HG02970 (cell line): ENCODE data around the gene MYO16.

Source experiments
- ATAC-seq: cut with Tn5 transposase; IDR thresholded peaks from one replicate; pipeline ENCODE4 v1.9.1; 2021; ENCODE audit warnings: mild to moderate bottlenecking, moderate library complexity, moderate number of reproducible peaks; ENCODE audit not compliant: unreplicated experiment, low FRiP score

Gene MYO16

DNA sequence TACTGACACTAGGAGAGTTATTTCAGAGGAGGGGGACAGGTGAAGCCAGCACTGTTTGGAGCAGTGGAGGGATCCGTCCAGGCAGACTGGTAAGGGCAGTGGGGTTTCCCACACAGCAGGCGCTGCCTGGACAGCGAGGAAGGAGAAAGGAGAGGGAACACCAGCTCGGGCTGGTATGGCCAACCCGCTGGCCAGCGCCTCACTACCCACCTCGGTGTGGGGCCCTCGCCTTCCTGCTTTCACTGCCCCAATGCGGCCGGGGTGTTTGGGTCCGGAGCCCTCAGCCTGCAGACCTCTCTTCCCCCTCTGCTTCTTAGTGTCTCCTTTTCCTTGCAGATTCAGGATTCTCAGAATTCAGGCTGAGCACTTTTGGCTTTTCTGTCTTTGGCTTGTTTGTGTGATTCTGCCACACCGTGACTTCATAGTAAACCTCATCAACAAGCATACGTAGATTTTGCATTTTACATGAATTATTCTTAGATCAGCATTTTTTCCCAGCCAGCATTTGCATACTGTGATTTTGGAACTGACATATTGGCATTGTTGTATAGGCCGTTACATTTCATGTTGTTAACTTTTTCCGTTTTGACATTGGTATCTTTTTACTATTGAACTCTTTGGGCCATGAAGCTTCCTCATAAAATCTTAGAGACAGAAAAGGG, 294.1 kb downstream of the MYO16 start:
- no peak for ATAC-seq

DNA sequence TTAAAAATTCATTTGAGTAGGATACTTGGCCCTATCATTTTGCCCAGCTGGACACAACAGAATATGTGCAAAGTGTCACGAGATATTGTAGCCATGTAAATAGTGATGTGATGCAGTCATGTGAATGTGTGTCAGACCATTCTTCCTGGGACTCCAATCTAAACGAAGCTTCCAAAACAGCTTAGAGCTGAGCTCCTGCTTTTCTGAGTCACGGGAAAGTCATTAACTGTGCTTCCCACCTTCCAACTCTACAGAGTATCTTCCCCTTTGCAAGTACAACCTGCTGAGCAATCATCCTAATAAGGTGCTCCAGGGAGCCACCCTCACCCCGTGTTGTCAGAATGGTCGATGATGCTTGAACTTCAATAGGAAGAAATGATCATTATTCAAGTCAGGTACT, 294.7 kb downstream of the MYO16 start:
- ATAC-seq: no peak

DNA sequence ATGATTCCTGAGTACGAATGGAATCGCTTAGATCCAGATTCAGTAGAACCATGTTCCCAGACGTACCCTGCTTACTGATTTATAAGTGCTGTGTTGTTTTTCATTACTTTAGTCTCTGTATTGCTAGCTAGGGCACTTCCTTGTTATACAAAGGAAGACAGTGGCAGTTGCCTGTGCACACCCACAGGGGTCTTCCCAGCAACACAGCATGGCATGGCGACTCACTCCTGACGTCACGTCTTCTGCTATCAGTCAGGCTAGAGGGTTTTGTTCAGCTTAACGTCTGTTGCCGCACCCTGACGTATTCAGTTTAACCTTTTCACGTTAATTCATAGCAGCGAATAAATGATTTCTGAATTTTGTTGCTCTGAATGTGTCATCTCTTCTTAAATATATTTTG, 295.1 kb downstream of the MYO16 start:
- no peak for ATAC-seq

DNA sequence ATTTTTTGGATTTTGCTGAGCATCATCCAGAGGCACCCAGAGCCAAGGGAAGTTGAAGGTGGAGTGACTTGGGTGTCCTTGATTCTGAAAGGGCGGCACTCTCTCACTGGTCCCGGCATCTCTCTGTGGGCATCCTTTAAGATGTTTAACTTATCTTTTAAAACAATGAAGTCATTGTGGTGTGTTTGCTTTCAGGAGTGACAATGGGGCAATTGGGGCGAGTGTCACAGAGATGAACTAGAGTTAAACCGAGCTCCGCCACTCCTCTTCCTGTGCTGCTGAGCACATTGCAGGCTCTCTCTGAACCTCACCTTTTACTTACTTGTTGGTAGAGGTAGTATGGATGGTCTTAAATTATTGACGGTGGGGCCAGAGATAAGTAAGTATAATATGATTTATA, 295.7 kb downstream of the MYO16 start:
- ATAC-seq: no peak

DNA sequence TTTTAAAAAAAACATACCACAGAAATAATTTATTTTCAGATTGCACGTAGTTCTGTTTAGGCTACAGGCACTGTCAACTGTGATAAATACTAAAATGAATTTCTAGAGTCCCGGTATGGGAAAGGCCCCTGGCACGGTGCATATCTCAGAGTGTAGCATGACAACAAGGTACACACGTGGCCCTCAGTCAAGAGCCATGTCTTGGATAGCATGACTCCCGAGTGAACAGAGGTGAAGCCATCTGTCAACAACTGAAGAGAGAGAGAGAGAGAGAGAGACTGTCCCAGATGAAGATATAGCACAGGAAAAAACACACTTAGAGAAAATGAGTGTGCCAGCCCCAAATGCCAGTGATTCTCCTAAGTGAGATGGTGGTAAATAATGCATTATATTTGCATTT, 297.5 kb downstream of the MYO16 start:
- no peak for ATAC-seq

DNA sequence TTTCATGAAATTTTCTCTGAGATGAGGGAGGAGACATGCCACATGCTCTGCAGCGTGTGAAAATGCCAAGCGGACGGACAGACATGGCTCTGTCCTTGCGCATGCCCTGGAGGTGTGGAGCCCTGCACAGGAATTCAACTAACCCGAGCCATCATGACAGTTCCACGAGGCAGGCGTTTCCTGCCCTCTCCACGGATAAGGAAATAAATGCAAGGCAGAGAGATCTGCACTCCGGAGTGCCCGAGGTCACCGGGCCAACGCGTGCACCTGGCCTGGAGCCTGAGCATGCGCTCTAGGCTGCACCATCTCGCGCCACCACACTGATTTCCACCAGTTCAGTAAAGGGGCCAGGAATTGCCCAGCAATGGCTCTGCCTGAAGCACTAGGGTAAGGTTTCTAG, 298.2 kb downstream of the MYO16 start:
- ATAC-seq: no peak

DNA sequence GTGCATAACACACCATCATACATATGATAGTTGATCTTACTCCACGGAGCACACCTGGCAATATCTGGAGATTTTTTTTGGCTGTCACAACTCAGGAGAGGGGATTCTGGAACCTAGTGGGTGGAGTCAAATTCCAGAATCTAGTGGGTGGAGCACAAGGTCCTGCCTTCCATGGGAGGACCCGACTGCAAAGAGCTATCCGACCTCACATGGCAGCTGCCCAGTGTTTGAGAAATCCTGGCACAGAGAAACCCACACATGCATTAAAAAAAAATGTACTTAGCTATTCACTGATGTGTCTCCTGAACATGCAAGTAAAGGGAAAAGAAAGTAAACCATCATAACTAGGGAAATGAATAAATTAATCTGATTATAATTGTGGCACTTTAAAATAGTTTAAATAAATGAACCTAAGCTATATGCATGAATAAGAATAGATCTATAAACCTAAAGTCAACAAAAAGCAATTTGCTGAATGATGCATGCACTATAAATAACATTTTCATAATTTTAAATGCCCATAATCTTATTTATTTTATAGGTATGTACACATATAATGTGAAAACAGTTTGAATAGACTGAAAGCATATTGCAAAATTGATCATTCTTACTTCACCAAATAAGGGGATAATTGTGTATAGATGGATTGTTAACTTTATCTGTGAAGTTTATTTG, 300.3 kb downstream of the MYO16 start:
- ATAC-seq: no peak

DNA sequence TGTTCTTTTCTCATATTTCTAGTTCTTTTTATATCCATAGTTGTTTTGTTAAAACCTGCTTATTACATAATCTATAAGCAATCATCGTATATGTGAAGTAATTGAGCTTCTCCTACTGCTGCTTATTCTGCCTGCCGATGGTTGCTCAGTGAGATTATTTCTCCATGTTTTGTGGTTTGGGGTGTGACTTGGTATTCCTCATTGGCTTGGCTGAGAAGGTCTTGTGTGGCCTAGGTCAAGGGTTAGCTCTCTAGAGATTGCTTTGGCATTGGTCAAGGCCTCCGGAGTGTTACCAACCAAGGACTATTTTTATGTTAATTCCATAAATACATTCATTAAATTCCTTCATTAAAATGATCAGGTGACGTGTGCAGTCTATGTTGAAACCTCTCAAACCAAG, 302.8 kb downstream of the MYO16 start:
- ATAC-seq: no peak

DNA sequence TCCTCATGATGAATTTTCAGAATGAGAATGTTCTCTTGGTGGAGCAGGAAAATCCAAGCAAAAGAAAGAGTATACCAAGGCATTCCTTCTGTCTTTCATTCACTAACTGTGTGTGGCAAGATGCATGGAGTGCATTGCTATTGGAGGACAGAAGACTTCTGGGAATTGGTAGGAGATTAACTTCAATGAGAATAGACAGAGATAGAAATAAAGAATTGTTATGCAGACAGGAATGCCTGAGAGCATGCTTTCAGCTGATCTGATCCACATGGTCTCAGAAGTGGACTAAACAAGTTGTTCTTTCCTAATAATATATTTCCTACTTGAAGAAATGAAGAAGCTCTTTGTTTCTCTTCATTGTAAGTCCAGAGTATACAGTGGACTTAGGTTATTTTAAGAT, 303.6 kb downstream of the MYO16 start:
- ATAC-seq: no peak

DNA sequence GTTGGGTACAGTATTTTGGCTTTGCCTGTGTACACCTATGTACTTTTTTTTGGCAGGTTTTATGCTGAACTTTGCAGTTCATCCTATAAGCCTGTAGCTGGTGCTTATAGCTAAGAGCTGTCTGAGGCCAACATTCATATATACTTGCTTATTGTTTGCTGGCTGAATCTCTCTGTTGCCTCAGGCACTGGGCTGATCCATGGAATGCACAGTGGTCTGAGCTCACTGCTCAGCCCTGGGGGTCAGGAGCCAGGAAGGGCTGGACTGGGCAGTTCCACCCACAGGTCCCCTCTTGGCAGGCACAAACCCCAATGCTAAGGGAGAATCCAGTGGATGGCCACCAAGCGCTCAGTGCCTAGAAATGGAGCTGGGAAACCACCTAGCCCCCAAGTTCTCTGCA, 308.7 kb downstream of the MYO16 start:
- no peak for ATAC-seq

DNA sequence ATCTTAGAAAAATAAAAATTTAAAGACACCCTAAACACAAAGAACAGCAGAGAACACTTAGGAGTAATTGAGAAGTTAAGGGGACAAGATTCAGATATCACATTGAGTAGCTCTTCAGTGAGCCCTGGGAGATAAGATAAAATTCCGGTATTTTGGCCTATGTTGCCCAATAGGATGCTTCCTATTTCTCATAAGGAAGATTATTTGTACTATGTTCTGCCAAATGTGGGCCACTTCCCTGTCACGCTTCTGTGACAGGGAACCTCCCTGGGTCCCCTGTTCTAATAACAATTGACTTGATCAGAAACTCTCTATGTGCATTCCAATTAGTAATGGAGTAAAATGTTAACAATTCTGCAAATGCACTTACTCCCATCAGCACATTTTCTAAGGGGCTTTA, 310.7 kb downstream of the MYO16 start:
- no peak for ATAC-seq

DNA sequence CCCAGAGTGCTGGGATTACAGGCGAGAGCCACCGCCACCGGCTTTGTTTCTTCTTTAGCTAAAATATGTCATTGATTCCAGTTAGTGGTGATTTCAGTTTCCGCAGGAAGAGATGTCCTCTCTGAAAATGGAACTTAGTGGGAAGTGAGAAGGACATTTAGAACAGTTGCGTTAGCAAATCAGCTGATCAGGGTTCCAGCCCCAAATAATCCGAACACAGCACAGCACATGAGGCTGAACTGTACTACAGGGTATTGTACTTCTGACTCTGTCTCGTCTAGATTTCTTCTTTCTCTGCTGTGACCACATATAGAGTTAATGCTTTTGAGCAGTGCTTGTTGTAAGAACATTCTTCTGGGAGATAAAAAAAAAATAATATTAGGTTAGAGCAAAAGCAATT, 314.4 kb downstream of the MYO16 start:
- no peak for ATAC-seq

DNA sequence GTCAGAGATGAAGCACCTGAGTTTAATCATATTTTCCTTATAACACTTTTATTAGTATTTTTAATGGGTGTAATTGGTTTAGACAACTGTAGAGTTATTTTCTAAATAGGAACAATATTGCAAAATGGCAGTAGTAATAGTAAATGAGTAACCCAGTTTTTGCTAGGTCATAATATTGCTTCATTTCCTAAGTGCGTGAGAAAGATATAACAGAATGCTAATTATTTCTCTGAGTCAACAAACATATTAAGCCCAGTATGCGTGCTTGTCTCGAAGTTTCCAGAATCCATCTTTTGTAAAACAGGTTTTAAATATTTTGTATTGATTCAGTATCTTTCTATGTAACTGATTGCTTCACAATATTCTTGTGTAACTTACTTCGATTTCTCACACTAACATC, 315.3 kb downstream of the MYO16 start:
- no peak for ATAC-seq

DNA sequence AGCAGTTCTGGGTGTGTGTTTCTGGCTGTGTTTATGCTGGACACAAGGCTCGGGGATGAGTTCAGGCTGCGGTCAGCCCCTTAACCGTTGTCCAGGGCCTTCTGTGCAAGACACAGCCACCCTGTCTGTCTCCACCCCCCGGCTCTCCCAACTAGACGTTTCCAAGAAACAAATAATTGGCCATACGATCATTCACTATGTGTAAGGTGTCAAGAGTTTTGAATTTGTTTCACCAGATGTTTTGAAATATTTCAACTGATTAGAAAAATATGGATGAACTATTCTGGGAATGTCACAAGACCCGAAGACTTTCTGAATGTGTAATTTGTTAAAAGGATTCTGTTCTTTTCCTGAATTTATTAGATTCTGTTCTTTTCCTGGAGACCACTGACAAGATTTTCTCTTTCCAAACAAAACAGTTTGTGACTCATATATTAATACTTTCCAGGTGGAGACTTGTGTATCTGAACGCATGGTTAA, 318.2 kb downstream of the MYO16 start:
- ATAC-seq: no peak

DNA sequence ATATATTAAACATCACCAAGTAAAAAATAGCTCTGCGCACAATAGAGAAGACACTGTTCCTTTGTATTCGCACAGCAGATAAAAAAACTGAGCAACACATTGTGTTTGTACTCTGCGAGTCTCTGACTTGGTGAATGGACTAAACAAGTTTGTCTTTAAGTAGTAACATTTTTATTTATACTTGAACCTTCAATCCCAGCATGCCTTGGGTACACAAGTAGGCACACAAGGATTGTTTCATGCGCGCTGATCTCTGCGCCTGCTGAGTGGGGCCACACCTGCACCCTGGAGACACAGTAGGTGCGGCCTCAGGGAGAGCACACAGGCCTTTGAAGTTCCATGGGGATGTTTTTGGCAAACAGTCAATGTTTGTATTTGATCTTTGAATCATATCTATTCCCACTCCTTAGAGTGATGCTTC, 318.9 kb downstream of the MYO16 start:
- no peak for ATAC-seq

DNA sequence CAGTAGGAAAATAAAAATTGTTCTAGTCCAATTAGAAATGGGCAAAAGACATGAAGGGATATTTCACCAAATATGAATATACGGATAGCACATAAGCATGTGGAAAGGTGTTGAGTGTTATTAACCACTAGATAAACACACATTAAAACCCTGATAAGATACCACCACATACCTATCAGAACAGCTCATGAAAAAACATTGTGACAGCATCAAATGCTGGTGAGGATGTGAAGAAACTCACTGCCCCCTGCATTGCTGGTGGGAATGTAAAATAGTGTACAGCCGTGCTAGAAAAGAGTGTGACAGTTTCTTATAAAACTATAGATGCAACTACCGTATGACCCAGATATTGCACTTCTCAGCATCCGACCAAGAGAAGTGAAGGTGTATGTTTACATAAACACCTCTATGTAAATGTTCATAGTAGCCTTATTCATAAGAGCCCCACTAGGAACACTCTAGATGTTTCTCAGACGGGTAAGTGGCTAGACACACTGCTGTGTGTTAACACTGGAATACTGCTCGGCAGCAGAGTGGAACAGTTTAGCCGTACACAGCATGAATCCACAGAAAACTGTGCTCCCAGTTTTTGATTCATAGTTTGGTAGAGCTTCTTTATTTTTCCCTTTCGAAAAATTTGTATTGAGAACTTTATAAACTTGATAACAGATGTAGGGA, 321.1 kb downstream of the MYO16 start:
- no peak for ATAC-seq

DNA sequence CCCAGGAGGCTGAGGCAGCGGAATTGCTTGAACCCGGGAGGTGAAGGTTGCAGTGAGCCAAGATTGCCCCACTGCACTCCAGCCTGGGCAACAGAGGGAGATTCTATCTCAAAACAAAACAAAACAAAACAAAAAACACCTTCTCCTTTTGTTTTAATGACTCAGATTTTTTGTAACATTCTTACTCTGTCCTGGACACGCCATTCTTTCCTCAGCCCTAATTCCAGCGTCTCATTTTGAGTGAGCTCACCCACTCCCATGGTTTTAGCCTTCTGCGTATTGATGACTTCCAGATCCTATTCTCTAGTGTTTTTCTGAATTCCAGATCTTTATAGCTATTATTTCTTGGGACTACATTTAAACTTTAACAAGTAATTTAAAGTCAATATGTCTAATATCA, 326.3 kb downstream of the MYO16 start:
- no peak for ATAC-seq

DNA sequence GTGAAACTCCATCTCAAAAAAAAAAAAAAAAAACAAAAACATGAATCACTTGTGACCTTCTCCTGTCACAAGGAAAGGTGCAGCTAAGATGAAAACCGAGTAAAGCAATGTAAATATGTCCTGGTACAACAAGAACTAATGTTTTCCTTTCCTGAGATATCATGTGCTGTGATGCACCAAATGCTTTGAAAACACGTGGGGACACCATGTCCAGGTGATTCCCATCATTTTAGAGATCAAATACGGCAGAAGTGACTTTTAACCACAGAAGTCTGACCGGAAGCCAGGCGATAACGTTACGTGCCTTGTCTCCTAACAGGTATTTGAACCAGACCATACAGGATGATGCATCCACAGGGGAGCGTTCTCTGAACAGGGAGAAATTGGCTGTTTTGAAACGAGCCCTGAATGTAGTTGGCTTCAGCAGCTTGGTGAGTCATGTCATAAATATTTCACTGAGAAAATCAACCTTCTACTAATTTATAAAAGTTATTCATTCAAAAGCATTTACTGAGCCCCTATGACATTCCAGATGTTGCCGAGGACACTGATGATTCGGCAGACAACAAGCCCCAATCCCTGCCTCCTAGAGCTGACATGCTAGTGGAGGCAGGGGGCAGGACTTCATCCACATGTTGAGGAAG, 328.1 kb downstream of the MYO16 start:
- ATAC-seq: no peak

DNA sequence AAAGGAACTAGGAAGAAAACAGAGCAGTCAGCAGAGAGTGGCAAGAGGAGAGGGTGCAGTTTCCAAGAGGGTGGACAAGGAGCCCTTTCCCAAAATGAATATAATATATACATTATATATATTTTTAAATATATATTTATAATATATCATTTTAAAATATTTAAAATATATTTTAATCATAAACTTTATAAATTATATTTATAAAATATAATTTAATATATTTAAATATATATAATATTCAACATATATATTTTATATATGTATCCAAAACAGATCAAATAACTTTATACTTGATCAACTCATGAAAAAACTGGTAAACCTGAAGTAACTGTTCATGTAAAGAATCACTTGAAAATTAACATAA, 328.6 kb downstream of the MYO16 start:
- ATAC-seq: no peak

DNA sequence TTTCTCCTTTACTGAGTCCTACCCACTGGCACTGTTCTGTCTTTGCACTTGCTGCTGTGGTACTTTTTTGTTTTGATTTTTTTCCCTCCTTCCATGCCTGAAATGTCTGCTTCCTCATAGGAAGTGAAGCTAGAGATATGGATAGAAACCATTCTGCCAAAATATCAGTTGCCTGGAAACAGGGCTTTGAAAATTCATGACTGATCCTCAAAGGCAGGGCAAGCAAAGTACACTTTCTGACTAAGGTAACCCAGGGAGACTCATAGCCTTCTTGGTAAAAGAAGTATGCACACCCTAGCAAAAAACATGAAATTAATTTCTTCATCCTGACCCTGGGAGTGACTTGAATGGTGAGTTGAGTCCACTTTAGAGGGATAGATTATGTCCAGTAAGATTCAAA, 329.8 kb downstream of the MYO16 start:
- ATAC-seq: no peak

DNA sequence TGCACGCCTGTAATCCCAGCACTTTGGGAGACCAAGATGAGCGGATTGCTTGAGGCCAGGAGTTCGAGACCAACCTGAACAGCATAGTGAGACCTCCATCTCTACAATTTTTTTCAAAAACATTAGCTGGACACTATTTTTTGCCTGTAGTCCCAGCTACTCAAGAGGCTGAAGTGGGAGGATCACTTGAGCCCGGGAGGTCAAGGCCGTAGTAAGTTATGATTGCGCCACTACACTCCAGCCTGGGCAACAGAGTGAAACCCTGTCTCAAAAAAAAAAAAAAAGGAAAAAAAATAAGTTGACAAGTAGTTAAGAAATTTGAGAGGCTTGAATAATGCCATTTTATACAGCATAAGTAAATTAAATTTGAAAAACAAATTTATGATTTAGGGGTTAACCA, 330.6 kb downstream of the MYO16 start:
- no peak for ATAC-seq
